NCI-H748 (cell line): Measurements from ENCODE around the gene ARHGAP31.
"Not testable (repeated sequence)": the region's sequence is repeated elsewhere in the genome, so short reads cannot be mapped to it uniquely, and the experiment has no call there.

ENCODE experiments used
- DNase-seq: peaks from one replicate; lab custom pipeline; 2025; ENCODE audit not compliant: unreplicated experiment; lab: John Stamatoyannopoulos, UW

The ARHGAP31 gene

DNA sequence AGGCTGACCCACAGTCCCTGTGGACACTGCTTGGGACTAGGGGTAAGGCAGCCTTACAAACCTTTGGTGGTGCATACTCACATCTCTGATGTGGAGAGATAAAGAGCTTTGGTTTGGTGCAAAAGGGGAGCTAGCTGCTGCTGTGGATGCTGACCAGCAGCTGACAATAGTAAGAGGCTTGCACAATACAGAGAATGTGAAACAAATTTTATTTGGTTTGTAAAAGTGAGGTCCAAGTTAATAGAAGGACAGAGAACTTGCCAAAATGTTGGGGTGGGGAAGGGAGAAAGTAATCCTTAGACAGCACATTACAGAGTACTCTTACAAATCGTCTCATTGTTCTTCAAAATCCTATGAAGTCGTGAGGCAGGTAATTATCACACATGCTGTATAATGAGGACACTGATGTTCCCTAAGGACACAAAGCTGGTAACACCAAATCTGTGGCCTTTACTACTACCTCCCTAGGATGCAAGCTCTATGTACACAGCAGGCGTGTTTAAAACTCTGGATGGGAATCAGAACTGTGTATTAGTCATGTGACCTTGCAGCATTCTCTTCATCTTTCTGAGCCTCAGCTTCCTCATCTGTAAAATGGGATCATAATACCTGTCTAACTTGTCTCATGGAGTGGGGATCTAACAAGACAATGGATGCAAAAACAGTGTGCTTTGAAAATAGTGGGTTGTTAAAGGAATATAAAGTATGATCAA lies 21.6 kb downstream of the ARHGAP31 start:
- no peak for DNase-seq

DNA sequence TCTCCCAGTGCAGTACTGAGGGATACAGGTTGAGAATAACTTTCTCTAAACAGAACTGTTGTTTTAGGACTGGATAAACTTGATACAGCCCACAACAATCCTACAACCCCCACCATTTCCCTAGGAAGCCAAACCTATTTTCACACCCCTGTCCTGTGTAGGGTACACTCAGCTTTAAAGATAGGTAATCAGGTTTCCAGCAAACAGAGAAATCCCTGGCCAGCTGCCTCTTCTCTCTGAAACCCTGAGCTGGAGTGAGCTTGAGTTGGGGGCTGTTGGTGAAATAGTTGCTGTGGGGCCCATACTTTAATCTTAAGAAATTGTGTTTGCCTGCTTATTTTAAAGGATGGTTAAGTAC lies 22.1 kb downstream of the ARHGAP31 start:
- no peak for DNase-seq

DNA sequence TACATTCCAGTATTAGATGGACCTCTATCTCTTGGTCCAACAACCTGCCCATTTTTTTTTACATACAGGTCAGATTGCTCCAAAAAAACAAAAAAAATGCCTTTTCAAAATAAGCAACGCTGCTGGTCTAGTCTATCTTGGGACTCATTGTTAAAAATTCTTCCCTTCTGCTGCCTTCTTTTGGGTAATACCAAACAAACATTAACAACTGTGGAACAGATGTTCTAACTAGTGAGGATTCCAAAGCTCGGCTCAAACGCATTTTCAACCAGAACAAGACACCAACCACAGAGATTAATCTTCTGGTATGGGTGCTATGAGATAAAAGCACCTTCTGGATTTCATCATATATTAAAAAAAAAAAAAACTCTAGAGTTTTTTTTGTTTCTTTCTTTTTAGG lies 24.7 kb downstream of the ARHGAP31 start:
- DNase-seq, result no peak

DNA sequence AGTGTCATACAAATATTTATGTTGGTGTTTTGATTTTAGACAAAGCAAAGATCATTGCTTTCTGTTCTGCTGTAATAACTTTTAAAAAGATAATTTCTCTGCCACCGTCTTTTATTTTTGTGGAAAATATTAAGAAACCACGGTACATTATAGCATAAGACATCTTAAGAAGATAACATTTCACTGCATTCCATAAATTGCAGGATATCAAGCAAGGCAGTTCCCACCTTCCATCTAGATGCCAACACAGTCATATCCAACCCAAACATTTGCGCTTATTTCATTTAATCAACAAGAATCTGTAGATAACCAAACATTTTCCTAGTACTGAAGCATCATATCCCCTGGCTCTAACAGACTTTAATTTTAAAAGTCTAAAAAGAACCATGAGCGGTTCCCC lies 25.1 kb downstream of the ARHGAP31 start:
- DNase-seq, result no peak

DNA sequence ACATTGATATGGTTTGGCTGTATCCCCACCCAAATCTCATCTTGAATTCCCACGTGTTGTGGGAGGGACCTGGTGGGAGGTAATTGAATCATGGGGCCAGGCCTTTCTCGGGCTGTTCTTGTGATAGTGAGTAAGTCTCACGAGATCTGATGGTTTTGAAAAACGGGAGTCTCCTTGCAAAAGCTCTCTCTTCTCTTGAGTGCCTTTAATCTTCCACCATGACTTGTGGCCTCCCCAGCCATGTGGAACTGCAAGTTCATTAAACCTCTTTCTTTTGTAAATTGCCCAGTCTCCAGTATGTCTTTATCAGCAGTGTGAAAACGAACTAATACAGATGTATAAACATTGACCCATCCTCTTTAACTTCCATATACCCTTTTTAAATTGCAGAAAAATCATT lies 26.6 kb downstream of the ARHGAP31 start:
- DNase-seq, result not testable (repeated sequence)

DNA sequence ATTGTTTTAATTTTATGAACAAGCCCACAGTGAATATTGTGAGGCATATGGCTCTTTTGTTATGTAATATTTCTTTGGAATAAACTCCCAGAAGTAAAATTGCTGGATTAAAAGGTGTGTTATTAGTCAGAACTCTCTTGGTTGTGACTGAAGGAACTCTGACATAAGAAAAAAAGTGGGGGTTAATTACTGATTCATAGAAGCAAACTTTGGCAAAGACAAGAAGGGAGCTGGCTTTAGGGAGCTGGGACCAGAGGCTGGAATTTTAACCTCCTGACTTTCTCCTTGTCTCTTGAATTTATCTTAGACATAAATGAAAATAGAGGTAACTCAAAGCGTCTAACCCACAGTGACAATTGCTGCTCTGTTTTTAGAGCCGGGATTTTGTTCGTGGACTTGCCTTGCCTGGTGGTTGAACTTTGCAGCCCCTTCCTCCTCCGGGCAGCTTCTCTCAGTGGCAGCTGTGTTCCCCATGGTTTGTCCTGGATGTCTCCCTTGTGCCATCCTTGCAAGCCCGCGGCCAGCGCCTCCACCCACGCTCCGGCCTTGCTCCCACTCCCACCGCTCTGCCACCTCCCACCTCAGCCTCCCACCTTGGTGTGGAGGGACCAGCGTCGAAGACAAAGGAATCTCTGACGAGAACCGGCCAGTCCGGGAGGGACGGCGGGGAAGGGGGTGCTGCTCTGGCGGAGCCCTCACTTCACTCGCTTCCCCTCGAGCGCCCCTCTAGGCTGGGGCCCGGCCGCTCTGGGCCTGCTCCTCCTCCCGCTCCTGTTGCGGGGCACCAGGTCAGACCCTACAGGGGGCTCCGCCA lies 28.0 kb downstream of the ARHGAP31 start:
- peak; percentile 69 for DNase-seq

DNA sequence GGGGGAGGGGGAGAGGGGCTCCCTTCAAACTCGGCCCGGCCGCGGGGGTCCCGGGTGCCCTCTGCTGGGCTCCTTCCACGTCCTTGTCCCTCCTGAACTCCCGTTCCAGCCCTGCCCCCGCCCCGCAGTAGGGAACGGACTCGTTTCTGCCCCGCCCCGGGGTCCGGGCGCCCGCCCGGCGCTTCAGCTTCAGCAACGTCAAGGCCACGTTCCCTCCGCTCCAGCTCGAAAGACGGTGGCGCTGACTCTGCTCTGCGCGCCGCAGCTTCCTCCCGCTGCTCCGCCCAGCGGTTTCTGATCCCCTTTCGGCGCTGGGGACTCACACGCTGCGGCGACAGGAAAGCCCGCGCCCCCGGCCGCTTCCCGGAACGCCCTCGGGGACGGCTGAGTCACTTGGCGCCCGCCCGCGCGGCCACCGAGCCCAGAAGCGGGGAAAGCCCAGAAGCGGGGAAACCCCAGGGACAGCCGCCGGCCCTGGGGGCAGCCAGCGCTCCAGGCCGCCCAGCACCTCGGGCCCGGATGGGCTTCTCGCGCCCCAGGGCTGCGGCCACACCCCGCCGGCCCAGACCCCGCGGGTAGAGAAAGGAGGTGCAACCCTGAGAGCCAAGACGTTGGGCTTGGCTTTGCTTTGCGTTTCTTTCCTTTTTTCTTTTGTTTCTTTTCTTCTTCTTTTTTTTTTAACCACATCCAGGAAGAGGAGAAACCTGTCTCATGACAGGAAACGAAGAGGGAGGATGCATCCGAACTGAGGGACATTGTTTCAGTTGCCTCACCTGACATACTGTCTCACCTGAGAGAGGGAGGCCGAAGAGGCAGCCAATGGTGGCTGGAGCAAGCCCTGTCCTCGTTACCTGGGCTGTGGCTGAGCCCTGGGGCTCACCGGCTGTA lies 28.9 kb downstream of the ARHGAP31 start:
- peak; percentile 85 for DNase-seq

DNA sequence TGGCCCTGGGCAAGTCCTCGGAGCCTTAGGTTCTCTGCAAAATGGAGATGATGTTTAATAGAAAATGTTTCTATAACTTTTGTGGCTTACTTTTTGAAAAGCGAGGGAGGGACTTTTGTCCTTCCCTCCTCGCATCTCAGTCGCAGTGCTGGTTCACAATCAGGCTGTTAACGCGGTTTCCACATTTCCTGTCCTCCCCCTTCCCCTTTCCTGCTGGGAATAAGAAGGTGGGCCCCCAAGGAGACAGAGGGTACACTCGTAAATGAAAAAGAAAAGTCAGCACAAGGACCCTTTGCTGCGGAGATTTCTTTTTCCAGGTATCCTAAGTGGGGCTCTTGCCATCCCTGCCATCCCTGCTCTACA lies 29.5 kb downstream of the ARHGAP31 start:
- no peak for DNase-seq

DNA sequence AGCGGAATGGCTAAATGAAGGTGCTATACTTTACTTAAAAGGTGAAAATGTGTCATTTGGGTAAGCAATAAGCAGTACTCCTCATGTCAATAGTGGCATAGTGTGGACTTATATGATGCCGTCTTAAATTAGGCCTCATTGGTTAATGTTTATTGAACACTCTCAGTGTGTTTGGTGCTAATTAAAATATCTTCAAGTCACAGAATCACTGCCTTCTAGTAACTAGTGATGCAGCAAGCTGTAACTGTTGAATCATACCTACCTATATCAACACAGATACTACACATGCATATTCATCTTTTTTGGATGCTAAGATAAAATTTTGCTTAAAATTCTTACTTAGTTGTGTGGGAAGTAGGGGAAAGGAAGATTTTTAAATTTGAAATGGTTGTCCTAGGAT lies 30.7 kb downstream of the ARHGAP31 start:
- DNase-seq, result no peak

DNA sequence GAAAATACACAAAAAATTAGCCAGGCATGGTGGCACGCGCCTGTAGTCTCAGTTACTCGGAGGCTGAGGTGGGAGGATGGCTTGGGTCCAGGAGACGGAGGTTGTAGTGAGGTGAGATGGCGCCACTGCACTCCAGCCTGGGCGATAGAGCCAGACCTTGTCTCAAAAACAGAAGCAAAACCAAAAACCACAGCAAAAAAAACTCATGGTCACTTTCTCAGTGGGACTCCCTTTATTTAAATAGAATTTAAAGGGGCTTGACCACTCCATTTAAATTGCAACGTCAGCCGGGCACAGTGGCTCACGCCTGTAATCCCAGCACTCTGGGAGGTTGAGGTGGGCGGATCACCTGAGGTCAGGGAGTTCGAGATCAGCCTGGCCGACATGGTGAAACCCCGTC lies 32.8 kb downstream of the ARHGAP31 start:
- DNase-seq, result no peak

DNA sequence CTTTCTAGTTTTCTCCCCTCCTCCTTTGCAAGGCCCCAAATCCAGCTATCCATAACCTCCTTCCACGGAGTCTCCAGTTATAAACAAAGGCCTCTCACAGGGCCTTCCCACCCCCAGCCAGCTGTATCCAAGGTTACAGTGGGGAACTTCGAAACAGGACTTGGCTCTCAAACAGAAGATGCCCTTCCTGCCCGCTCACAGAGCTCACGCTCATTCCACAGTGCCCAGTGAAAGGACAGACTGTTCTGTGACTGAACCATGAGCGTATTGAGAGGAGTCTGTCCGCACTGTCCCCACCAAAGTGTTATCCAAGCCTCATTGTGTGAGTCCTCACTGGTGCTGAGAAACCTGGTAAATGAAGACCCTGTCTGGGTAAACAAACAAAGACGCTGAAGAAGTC lies 35.4 kb downstream of the ARHGAP31 start:
- no peak for DNase-seq

DNA sequence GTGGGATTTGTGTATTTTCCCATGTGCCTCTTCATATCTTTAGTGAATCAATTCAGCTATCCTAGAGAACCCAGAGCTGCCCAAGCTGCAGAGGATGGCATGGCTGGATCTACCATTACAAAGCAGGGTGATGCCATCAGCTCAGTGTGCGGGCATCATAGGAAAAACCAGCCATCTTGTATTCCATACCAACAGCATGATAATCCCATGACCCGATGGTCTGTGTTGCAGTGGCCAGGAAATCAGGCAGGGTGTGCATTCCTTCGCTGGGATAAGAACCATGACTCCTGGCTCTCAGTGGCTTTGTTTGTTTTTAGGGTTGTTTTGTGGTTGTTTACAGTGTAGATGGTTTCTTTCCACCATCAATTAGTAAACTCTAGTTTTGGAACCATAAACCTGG lies 36.0 kb downstream of the ARHGAP31 start:
- DNase-seq, result no peak

DNA sequence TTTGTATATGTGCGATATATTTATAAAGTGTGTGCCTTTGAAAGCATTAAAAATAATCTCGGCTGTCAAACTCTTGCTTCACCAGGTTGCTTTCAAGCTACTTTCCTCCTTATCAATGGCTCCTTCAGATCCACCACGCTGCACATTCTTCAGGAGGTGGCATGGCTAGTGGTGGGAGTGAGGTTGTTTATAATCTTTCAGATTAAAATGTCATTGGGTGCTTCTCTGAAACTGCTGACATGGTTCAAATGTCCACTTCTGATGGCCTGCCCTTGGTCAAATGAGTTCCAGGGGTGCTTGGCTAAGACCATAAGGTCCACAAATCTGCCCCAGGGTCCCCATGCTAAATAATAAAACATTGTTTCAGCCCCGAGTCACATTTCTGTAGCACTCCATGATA lies 36.7 kb downstream of the ARHGAP31 start:
- no peak for DNase-seq

DNA sequence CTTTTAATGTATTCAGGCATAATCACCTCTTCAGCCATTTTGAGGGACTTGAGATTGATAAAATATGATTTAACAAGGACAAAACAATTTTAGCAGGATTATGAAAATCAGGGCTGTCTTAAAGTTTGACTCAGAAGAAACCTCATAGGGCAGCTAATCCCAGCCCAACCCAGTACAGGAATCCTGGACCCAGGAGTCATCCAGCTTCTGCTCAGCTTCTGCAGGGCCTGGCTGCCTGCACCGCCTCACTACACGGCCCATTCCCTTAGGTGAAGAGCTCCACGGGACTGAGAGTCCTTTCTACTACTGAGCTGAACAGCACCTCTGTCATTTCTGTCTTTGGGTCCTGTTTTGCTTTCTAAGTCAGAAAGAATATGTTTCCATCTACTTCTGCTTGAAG lies 37.5 kb downstream of the ARHGAP31 start:
- DNase-seq, result no peak

DNA sequence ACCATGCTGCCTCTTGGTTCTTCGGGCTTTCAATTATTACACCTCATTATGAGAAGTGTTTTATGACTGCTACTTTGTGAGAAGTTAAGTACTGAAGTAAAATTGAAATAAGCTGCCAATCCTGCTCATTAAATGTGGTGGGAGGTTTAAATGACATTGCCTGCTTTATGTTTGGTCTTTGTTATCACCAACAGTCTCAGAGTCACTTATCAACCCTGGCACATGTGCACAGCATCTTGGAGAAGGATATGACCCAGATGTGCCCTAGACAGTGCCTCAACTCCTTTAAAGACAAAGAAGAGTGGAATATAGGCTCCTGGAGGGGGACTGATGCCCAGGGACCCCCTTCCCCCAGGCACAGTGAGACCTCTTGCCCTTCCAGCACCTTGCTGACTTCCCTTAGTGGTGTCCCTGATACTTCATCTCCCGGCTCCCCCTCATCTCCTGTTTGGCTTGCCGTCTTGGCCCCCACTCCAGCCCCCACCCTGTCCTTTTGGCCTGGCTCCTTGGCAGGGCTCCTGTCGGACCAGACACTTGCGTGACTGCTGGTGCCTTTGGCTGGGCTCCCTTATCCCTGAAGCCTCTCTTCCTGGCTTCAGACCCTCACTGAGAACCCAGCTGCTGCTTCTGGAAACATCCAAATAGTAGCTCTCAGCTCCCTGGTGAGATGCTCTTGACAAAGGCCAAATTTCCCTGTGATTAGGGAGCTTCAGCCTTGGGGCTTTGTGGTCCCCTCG lies 39.8 kb downstream of the ARHGAP31 start:
- no peak for DNase-seq

DNA sequence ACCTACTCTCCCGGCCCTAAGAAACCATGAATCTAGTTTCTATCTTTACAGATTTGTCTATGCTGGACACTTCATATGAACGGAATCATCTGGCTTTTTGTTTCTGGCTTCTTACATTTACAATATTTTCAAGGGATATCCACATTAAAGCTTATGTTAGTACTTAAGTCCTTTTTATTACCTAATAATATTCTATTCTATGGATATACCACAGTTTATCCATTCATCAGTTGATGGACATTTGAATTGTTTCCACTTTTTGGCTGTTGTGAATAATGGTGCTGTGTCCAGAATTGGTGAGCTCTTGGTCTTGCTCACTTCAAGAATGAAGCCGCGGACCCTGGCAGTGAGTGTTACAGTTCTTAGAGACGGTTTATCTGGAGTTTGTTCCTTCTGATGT lies 42.6 kb downstream of the ARHGAP31 start:
- DNase-seq, result no peak

DNA sequence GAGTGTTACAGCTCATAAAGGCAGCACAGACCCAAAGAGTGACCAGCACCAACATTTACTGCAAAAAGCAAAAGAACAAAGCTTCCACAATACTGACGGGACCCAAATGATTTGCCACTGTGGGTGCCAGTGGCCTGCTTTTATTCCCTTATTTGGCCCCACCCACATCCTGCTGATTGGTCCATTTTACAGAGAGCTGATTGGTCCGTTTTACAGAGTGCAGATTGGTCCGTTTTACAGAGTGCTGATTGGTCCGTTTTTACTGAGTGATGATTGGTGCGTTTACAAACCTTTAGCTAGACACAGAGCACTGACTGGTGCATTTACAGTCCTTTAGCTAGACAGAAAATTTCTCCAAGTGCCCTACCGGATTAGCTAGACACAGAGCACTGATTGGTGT lies 43.2 kb downstream of the ARHGAP31 start:
- DNase-seq, result not testable (repeated sequence)

DNA sequence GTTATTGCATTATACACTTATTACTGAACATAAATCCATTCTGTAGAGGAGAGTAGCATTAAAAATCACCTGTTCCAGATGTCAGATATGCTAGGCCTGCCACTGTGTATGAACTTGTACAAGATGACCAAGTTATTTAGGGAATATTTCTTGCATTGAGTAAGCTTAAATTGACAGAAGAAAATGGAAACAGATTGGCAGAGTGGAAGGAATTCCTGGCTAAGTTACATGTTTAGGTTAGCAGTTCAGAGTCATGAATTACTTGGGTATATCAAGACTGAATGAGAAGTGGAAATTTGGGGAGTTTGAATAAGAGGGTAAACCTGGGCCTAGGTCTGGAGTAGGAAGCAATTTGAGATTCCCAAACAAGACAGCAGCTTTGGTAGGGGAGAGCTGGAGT lies 44.6 kb downstream of the ARHGAP31 start:
- DNase-seq, result no peak

DNA sequence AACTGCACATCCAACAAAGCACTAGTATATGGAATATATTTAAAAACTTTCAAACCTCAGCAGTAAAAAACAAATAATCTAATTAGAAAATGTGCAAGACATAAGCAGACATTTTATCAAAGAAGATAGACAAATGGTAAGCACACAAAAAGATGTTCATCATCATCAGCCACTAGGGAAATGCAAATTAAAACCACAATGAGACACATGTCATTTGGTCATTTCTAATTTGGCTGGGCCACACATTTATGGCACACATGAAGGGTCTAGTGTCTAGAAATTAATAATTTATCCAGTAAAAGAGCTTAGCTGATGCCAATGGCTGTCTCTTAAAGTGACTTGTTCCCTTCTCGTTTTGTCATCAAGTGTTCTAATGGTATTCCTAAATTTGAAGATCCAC lies 45.8 kb downstream of the ARHGAP31 start:
- DNase-seq, result no peak

DNA sequence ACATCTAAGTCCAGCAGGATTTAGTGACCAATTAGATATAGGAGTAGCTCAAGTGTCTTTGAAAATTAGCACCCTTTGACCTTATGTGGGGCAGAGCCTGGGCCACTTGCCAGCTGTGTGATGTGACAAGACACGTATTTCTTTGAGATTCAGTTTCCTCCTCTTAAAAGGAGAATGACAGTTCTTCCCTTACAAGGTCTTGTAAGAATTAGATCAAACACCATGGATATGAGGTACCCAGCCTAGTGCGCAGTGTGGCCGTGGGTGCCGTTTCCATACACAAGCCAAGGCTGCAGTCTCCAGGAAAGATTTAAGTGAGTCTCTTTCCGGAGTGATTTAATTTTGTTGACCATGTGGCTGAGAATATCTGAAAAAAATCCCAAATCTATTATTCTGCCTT lies 46.3 kb downstream of the ARHGAP31 start:
- no peak for DNase-seq

DNA sequence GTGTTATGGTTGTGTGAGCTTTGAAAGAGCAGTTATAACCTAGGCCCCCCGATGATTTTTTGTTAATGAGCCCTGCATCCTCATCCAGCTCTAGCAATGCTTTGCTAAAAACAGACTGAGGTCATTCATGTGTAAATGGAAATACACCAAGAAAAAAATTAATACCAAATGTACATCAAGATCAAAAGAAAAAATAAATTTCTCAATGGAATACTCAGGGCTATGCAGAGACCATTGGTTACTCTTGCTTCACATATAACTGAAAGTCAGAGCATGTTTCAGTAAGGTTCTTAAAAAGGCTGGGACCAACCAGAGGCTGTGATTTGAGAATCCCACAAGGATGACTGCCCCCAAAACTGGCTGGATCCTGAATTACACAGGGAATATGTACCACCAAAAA lies 48.0 kb downstream of the ARHGAP31 start:
- DNase-seq, result no peak
